GM19035 (cell line): Measurements from ENCODE around the gene PCDH9.

ENCODE experiments used
- ATAC-seq: cut with Tn5 transposase; IDR thresholded peaks from one replicate; pipeline ENCODE4 v1.9.1; 2021; ENCODE audit not compliant: unreplicated experiment

The PCDH9 gene

DNA sequence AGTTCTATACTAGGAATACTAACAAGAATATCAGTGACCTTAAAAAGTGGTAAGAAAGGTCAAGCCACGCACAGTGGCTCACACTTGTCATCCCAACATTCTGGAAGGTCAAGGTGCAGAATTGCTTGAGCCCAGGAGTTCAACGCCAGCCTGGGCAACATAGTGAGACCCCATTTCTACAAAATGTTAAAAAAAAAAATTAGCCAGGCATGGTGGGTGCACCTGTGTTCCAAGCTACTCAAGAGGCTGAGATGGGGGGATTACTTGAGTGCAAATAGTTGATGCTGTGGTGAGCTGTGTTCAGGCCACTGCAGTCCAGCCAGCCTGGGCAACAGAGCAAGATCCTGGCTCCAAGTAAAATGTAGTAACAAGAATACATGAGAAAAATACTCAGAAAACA is 61.8 kb downstream of the PCDH9 start:
- no peak for ATAC-seq

DNA sequence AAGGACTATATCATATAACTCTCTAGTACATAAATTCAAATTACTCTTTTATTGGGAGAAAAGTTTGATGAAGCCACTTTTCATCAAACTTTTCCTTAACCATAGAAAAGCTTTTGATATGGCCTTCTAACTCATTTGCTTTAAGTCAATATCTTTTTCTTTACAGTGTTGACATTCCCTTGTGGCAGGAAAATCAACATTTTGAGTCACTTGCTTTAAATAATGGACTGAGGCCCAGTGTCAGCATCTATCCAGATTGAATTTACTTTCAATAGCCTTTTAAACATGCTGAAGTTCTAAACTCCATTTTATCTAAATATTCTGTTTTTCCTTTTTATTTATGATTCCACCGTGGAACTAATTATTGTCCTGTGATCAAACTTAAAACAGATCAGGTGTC is 62.7 kb downstream of the PCDH9 start:
- no peak for ATAC-seq

DNA sequence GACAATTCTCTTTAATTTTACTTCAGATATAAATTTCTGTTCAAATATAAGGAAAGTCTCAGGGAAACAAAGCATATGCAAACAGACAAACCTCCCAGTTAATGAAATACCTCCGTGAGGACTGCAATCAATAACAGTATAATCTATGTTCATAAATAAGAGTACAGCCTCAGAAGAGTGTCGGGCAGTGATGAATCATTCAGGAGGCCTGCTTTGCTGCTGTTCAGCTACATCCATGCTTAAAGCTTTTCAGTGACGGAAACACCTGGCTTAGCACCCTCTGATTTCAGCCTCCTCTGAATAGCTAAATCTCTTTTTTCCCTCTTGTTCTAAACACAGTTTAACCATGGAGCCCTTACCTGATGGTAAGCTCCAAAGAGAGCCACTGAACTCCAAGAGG is 69.0 kb downstream of the PCDH9 start:
- no peak for ATAC-seq

DNA sequence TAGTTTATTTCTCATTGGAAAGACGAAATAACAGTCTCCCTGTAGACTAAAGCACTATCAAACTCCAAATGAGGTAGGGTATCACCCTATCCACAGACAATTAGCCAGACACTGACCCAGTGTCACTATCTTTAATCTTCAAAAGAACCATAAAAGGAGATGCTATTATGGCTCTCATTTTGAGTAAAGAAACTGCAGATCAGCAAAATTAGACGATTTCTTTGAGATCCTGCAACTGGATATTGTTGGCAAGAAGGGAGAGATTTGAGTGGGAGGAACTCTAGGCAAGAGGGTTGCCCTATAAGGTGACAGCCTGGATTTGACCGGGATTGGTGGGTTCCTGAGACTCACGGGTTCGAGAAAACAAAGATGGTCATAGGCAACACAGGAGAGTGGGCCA is 71.2 kb downstream of the PCDH9 start:
- ATAC-seq: no peak

DNA sequence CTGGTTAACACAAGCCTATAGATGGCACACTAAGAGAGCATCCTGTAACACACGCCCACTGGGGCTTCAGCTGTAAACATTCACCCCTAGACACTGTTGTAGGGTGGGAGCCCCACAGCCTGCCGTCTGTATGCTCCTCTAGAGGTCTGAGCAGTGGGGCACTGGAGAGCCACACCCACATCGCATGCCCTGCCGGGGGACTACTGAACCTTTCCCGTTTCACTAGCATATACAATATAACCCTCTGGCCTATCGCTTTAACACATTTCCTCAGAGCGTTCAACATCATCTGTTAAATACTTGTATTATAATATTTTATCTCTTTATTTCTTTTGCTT is 73.4 kb downstream of the PCDH9 start:
- ATAC-seq: no peak

DNA sequence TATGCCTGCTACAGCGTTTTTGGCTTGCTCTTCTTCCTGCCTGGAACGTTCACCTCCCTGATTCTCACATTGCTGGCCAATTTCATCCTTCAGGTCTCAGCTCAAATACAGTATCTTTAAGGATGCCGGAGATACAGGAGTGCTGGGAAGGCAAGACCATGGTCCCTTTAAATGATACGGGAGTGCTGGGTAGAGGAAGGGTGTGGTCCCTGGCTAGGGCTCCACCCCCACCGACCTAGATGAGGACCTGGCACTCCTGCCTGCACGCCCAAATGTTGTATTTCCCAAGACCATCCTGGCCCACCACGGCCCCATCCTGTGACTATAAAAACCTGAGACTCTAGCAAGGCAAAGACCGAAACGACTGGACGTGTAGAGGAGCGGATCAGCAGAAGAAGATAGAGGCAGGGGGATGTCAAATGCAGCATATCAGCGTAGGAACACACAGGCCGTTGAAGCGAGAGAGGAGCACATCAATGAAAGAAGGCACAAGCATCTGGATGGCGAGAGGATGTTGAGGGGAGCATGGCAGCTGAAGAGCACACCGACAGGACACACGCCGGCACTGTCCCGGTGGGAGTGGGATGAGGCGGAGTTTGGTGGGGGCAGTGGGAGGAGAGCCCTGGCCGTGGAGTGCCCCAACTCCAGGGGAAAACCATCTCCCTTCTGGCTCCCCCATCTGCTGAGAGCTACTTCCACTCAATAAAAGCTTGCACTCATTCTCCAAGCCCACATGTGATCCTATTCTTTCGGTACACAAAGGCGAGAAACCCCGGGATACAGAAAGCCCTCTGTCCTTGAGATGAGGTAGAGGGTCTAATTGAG is 74.0 kb downstream of the PCDH9 start:
- ATAC-seq: no peak

DNA sequence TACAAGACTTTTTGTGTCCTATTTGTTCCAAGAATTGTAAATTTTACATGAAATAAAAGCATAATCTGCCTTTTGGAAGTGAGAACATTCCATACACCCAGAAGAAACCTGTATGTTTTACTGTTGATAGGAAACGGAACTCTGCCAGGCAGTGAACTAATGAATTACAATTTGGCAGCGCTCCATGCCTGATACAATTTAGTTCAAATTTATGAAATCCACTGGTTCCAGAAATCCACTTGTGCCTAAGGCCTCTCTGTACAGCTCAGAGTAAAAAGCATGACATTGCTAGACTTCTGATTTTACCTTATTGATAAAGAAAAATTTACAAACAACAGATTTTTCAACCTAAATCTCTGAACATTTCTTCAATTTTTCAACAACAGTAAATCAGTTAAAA is 78.1 kb downstream of the PCDH9 start:
- no peak for ATAC-seq

DNA sequence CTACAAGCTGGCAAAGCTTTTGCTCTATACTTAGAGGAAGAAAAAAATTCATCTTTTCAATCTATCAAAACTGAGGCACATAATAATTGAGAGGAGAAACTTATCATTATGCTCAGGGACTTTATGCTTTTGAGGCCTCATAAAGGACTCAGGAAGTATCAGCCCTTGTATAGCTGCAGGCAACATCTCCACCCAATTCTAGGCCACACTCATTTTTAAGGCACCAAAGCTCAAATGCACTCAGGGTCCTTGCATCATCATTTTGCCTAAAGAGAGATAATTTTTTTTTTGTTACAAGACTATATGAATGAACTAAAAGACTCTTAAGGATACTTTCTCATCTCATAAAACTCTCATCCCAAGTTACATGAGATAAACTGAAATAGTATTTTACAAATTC is 78.5 kb downstream of the PCDH9 start:
- ATAC-seq: no peak

DNA sequence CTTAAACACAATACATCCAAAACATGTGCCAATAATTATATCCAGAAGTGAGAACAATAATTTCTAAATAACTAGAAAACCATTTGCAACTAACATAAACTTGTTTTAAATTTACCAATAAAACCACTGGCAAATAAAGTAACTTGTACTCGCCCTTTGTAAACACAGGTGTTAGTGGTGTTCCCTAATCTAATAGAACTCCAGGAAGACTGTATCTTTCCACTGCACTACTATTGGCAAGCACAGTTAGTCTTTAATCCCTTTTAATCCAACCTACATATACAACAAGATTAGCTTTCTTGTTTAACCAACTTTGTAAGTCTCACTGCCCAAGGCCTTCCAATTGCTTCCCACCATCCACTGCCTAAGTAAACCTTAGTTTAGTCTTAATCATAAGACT is 79.5 kb downstream of the PCDH9 start:
- ATAC-seq: no peak

DNA sequence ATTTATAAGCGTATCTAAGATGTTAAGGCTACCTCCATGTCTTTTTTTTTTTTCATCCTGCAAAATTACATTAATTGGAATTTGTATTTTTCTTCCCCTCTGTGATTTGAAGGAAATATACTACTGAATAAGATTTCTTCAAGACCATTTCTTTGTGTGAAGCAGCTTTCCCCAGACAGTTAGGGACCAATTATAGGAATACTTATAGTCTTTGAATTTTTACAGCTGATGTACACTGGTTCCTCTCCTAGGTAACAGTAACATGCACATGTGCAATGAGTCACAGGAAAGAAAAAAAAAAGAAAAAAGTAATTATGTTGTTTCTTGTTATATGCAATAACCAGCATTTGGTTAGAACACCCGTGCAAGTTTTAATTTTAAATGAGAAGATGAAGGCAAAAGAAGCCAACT is 82.0 kb downstream of the PCDH9 start:
- no peak for ATAC-seq

DNA sequence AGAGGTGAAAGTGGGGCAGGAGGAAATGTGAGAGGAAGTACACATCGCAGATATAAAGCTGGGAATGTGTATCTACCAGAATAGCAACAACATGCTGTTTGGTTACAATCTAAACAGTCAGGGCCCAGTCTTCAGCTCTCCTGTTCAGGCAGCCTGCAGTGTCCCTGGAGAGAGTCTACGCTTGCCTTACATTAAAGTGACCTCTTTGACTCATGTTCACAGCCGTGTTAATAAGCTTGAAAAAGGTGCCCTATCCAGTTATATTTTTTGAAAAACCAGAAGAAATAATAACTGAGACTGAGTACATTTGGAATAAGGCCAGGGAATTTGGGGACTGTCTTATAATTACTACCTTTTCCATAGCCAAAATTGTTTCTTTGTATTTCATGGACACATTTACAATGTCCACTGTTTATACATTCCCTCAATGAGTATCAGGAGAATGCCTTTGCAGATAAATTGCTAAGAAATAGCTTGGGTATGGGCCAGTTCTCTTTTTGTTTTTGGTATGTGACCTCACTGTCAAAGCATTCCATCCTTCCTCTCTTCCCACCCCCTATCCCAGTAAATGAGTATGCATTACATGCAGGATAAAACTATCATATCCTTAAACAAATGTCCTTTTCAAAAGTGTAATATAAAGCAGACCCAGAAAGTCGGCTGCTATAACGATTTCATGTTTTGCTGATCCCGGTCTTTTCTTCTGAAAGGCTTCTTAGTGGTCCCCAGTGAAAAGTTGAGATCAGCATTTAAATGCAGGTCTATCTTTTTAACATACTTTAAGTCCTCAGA is 82.6 kb downstream of the PCDH9 start:
- no peak for ATAC-seq

DNA sequence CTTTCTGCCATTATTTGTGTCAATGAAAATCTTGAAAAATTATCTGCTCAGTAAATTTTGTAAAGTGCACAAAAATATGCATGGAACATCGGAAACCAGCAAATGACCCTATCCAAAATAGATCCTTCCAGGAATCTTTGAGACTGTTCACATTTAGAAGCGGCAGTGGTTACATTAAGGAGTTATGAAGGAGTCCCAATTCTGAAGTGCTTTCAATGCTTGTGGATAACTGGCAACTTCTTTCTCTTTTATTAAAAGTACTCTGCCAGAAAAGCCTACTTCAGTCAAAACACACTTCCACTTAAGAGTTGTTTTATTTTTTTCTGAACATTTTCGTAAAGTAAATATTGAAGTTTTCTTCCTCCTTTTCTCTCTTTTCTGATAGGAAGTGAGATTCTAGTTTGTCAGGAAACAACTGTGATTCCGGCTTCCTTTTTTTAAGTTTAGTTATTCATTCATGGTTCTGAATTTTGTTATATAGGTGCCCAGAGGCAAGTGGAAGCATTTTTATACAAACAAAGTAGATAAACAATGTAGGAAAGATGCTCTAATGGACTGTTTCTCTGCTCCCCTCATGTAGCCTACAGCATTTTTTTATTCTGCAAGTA is 83.5 kb downstream of the PCDH9 start:
- ATAC-seq: no peak

DNA sequence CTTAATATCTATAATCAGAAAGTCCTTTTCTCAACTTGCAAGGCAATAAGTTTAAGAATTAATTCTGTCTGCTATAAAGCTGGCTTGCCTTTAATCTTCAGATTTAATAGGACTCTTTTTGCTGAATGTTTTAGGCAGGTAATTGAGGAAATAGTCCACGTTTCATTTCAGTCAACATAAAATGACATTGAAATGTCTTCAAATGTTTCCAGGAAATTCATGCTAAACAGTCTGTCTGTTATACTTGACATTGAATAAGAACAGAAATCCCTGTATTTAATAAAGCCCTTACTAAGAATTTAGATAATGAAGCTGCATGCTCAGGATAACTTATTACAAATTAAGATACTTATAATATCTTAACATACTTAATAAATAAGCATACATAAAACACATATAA is 84.2 kb downstream of the PCDH9 start:
- ATAC-seq: no peak

DNA sequence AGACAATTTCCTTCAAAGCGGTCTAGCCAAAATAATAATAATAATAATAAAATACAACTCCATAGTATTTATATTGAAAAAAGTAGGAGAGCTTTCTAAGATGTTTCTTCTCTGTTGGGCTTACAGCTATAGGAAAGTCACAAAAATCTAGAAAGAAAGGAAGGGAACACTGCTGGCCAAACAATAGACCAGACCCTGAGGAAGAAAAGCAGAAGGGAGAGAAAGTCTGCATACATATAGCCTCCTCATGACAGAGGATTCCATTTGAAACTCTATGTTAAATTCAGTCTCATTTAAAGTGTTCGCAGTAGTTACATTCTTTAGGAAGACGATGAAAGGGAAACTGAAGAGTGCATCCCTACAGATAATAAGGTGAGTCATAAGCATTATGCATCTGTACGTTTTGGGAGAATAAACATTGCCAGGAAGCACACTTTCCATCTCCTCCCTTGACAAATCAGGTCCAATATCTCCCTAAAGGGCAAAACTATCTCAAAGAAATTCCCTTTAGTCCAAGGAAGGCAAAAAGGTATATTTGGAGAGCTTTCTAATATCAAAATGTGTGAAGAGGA is 86.5 kb downstream of the PCDH9 start:
- no peak for ATAC-seq

DNA sequence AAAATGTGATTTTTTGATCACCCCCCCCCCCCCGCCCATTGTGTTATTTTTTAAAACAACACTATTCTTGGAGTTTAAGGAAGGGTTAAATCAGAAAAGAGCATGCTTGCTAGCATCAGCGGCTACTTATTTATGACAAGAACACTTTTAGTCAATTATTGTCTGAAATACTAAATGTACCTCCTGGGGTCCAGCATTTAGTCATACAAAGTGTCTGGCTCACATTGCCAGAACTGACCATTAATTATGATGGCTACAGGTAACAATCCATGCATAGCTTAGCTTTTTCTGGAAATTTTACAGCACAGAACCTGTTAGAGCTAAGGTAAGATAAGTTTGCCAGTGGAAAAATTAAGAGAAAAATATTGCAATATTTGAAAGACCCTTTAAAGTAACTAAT is 90.1 kb downstream of the PCDH9 start:
- ATAC-seq: no peak

DNA sequence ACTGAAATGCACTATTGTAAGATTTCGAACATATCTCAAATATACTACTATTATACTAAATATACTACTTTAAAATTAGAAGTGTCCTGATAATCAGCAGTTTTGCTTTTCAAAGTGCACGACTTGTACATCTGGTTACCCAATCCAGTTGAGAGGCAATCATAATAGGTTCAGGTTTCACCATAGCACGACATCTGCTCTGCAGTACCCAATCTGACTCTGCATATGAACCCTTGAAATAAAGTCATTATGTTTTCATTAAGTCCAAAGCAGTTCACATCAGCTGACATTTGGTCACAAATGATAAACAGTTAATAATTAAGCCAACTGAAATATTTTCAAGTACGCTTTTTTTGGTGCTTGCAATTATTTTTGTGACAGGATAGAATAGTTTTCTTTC is 90.6 kb downstream of the PCDH9 start:
- no peak for ATAC-seq

DNA sequence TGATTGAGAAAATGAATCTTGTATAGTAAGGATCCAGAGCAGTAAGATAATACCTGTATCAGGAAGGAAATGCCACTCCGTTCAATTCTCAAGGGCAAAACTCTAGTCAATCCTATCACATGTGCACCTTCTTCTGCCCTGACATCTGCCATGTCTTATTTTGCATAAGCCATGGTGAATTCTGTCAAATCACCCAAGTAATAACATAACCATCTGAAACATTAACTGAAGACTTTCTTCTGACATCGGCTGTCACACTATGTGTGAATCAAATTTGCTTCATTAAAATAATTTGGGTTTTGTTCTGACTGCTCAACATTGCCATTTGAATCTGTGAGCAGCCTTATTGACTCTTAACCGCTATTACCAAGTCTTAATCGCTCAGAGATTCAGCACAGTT is 91.2 kb downstream of the PCDH9 start:
- no peak for ATAC-seq

DNA sequence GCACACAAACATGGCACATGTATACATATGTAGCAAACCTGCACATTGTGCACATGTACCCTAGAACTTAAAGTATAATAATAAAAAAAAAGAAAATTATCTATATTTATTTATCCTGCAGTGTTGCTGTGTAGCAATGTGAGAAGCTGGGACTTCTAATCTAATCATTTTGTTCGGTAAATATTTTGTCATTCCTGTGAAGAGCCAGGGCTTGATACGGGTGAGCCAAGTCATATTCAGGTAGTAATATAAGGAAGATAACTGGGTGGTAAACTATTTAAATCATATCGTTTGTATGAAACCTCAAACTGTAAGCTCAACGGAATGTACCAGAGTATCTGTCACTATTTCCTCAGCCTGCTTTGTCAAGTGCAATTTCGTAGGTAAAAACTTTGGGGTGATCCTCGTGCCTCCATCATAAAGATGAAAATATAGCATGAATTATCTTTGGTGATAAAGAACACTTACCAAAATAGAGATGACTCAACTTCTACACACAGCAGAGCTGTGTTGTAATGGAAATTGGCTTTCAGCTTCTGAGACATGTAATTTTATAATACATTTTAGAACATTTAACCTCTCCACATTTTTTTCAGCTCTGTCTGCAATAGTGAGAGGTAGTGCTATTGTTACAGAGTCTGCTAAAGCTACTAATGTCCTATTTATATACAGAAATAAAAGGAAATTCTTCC is 92.9 kb downstream of the PCDH9 start:
- ATAC-seq: no peak

DNA sequence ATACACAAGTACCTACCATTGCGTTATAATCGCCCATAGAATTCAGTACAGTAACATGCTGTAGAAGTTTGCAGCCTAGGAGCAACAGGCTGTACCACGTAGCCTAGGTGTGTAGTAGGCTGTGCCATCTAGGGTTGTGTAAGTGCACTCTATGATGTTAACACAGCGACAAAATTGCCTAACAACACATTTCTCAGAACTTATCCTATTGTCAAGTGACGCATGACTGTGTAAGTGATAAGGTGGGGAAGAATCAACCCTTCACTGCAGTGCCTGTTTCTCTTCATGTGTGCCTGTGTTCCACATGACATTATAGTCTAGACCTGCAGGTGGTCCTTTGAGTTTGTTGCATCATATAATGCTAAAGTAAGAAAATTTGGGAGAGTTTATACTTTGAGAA is 94.0 kb downstream of the PCDH9 start:
- ATAC-seq: no peak

DNA sequence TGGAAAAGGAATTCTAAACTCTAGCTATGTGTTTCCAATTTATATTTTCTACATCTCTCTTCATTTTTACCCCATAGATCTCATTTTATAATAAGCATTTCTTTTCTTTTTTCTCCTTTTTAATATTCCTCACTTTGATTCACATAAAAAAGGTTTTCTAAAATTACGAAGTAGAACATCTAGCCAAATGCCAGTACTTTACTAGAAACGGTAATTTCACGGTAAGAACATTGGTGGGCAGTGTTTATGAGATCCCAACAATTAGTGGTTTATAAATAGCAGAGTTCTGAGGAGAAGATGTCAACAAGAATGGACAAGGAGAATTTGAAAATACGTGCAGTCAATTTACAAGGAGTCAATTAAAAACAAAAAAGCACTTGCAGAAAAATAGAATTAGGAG is 94.8 kb downstream of the PCDH9 start:
- ATAC-seq: no peak

DNA sequence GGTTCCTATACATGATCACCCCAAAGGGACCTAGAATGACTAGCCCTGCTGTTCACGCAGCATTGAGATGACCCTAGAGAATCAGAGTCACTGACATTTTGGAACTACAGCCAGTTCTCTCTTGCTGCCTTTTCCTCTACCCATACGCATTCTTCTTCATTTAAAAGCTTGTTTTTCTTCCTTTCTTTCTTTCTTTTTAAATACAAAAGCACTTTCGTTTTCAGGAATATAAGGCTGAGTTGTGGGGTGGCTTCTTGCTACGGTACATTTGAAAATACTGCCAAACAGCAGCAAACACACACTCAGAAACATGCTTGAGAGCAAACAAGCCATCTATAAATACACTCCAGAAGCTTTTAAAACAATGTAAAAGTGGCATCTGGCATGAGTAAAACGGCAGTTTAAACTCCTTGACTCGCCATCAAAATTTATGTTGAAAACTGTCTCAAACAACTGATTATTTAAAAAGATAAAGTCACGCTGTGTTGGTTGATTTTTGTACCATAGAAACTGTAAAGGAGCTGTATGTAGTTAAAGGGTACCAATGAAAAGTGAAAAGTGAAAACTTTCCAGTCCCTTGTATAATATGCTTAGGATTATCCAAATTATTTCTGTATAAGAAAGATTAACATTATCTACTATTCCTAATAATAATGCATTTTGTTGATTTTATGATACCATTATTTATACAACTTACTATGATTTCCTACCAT is 95.6 kb downstream of the PCDH9 start:
- ATAC-seq: no peak
